Sigmoid colon (tissue), 7 donors: ENCODE measurements around the gene CTR9. TPM values are rescaled to one million over a fixed set of nuclear protein-coding genes. Genes with fewer than 3 reads are reported as not detected.

Source experiments
- DNase-seq: peaks from one replicate; pipeline ENCODE4 v3.0.0-alpha.2; 2019
- H3K27ac ChIP-seq, 4 donors: fragments of 200-600 bp; sonication (generic); one replicate each; pipeline ENCODE4 v1.5.1; 2016 to 2019; ENCODE audit warnings: mild to moderate bottlenecking in 1 of 4
- H3K27me3 ChIP-seq, 3 donors: fragments of 200-600 bp; sonication (generic); one replicate each; pipeline ENCODE4 v1.5.1; 2019; ENCODE audit warnings: mild to moderate bottlenecking in 1 of 3
- H3K36me3 ChIP-seq, 4 donors: fragments of 200-600 bp; sonication (generic); one replicate each; pipeline ENCODE4 v1.5.1; 2016 to 2019
- H3K4me1 ChIP-seq, 4 donors: fragments of 200-600 bp; sonication (generic); one replicate each; pipeline ENCODE4 v1.5.1; 2017 to 2019
- H3K4me3 ChIP-seq, 4 donors: fragments of 200-600 bp; sonication (generic); one replicate each; pipeline ENCODE4 v1.5.1; 2017 to 2019; ENCODE audit warnings: mild to moderate bottlenecking in 2 of 4, moderate library complexity in 1 of 4
- H3K9me3 ChIP-seq, 4 donors: fragments of 200-600 bp in 3 of 4; sonication (generic) in 3 of 4; one replicate each; pipeline versions ENCODE4 v1.5.1 to v1.6.1; 2013 to 2019
- EP300 ChIP-seq, 4 donors: sonication (generic); formaldehyde crosslinking; IDR thresholded peaks; one replicate each; pipeline ENCODE4 v1.6.1; 2017; ENCODE audit warnings: antibody characterized with exemption in 4 of 4
- POLR2A ChIP-seq, 2 donors: fragments of 450-650 bp; IDR thresholded peaks; one replicate each; pipeline ENCODE4 v1.6.1; 2016; ENCODE audit warnings: antibody characterized with exemption in 2 of 2, mild to moderate bottlenecking in 2 of 2, moderate library complexity in 2 of 2
- POLR2AphosphoS5 ChIP-seq, 4 donors: sonication (generic); formaldehyde crosslinking; IDR thresholded peaks; one replicate each; pipeline ENCODE4 v1.6.1; 2017; ENCODE audit warnings: antibody characterized with exemption in 4 of 4
- WGBS, 2 donors: extraction: QIAGEN DNeasy Blood & Tissue Kit; methylation state at CpG; one replicate each; pipeline ENCODE4 v1.1.7; 2013; 5-methylcytosine and 5-hydroxymethylcytosine counted together
- intact Hi-C: fragments of 100-400 bp; cut with DNase I; formaldehyde crosslinking; loops from one replicate; pipeline ENCODE4 v1.15.1; 2023
- polyA plus RNA-seq, 3 donors: library from polyadenylated mRNA; stranded (reverse); fragments of 200-250 nt; gene quantifications; one replicate each; pipeline ENCODE4 v1.2.3, GENCODE V29; 2013
- total RNA-seq, 4 donors: library from RNA; depleted of rRNA; stranded (reverse); fragments of >200 nt; gene quantifications; one replicate each; pipeline ENCODE4 v1.1.0, GENCODE V29; 2016
- TF ChIP-seq, protein P1 (sequence below), 4 experiments: fragments of 450-650 bp in 3 of 4; fragments of 200-600 bp in 1 of 4; IDR thresholded peaks; one replicate each; pipeline ENCODE4 v1.5.1; 2016 to 2019; ENCODE audit warnings: antibody characterized with exemption in 4 of 4, mild to moderate bottlenecking in 3 of 4, moderate library complexity in 2 of 4
- donor health status: healthy with polysubstance abuse.
- donor health status: Bipolar disorder and iron deficiency.
- donor health status: healthy.

Gene CTR9
- total and polyA plus RNA-seq, 7 donors = 11.6 to 18.4 (median 15.6) TPM

DNA sequence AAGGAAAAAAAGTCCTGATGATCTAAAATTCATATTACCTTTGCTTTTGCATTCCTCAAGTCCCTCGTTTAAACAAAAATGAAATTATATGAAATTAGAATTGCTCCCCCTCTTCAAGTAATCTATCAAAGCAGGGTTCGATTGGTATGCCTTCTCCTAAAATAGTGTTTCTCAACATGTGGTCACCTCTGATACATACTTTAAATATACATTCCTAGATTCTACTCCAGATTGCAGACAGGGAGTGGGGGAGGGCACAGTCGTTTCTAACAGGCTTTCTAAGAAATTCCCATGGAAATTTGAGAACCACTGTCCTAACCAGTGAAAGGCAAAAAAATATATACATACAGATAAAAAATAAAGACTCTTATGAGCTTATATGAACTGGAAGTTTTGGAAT is 34.9 kb upstream of the CTR9 start:
- TF ChIP-seq, protein P1, sequence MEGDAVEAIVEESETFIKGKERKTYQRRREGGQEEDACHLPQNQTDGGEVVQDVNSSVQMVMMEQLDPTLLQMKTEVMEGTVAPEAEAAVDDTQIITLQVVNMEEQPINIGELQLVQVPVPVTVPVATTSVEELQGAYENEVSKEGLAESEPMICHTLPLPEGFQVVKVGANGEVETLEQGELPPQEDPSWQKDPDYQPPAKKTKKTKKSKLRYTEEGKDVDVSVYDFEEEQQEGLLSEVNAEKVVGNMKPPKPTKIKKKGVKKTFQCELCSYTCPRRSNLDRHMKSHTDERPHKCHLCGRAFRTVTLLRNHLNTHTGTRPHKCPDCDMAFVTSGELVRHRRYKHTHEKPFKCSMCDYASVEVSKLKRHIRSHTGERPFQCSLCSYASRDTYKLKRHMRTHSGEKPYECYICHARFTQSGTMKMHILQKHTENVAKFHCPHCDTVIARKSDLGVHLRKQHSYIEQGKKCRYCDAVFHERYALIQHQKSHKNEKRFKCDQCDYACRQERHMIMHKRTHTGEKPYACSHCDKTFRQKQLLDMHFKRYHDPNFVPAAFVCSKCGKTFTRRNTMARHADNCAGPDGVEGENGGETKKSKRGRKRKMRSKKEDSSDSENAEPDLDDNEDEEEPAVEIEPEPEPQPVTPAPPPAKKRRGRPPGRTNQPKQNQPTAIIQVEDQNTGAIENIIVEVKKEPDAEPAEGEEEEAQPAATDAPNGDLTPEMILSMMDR (IDR thresholded peaks at IDR 0.05) = no peak
- TF ChIP-seq EP300 (IDR thresholded peaks at IDR 0.05) = no peak
- TF ChIP-seq POLR2A (IDR thresholded peaks at IDR 0.05) = no peak
- no peak for TF ChIP-seq POLR2AphosphoS5 (IDR thresholded peaks at IDR 0.05)
- intact Hi-C loops = no loop called here
- Histone ChIP-seq H3K4me1 (peaks cover 0 to 12% (median 2%) of the 10 kb centered on the region in 4 donors), H3K27me3 (no peaks in the 10 kb centered on the region), H3K9me3 (no peaks in the 10 kb centered on the region), H3K36me3 (no peaks in the 10 kb centered on the region), H3K27ac (no peak overlapping the region), H3K4me3 (no peak overlapping the region)
- DNase-seq = no peak
- 53 to 76% methylated on average over 3 of the region's 3 CpGs for WGBS, 2 donors

DNA sequence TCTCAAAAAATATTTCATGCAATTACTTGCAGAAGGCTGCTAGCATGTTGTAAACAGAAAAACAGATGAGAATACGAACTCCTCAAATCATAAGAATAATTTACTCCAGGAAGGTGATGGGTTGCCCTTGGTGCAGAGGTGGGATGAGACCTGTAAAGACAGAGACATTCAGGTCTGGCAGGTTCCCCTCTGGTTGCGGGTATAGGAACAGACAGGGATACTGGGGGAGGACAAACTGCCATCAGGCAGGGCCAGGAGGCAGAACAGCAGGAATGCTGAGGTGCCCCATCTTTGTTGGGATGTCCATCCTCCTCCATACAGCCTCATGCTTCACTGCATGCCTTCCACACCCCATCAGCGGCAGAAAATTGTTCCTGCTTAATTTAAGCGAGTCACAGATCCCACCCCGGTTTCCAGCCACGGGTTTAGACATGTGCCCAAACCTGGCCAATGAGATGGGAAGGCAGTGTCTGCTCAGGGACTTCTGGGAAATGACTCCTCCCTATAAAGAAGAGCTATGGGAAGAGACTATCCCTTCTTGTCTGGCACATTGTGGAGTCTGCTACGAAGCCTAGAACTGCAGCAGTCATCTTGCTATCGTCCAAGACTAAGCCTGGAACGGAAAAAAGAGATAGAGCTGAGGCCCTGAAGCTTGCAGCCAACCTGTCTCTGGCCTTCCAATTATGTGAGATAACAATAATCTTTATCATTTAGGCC is 34.3 kb upstream of the CTR9 start:
- H3K27me3 ChIP-seq = no peaks in the 10 kb centered on the region
- WGBS, 2 donors = 88 to 92% methylated on average over 9 of the region's 9 CpGs
- no peak for DNase-seq
- peaks cover 0 to 12% (median 2%) of the 10 kb centered on the region in 4 donors for H3K4me1 ChIP-seq
- TF ChIP-seq, protein P1 (IDR thresholded peaks at IDR 0.05) = no peak
- no peak for TF ChIP-seq POLR2A (IDR thresholded peaks at IDR 0.05)
- no peak for TF ChIP-seq EP300 (IDR thresholded peaks at IDR 0.05)
- no peaks in the 10 kb centered on the region for H3K9me3 ChIP-seq
- H3K36me3 ChIP-seq = no peaks in the 10 kb centered on the region
- no peak overlapping the region for H3K27ac ChIP-seq
- intact Hi-C loops = no loop called here
- H3K4me3 ChIP-seq = no peak overlapping the region

GRCh38 chr11:10719616-10720015 is 31.4 kb upstream of the CTR9 start:
- no peaks in the 10 kb centered on the region for H3K9me3 ChIP-seq
- WGBS, 2 donors = 72 to 81% methylated on average over 2 of the region's 2 CpGs
- no peak for DNase-seq
- H3K4me3 ChIP-seq = no peak overlapping the region
- no peaks in the 10 kb centered on the region for H3K36me3 ChIP-seq
- intact Hi-C loops = no loop called here
- no peak for TF ChIP-seq EP300 (IDR thresholded peaks at IDR 0.05)
- no peak for TF ChIP-seq POLR2AphosphoS5 (IDR thresholded peaks at IDR 0.05)
- TF ChIP-seq, protein P1 (IDR thresholded peaks at IDR 0.05) = no peak
- TF ChIP-seq POLR2A (IDR thresholded peaks at IDR 0.05) = no peak
- no peak overlapping the region for H3K27ac ChIP-seq
- no peaks in the 10 kb centered on the region for H3K4me1 ChIP-seq
- no peaks in the 10 kb centered on the region for H3K27me3 ChIP-seq

DNA sequence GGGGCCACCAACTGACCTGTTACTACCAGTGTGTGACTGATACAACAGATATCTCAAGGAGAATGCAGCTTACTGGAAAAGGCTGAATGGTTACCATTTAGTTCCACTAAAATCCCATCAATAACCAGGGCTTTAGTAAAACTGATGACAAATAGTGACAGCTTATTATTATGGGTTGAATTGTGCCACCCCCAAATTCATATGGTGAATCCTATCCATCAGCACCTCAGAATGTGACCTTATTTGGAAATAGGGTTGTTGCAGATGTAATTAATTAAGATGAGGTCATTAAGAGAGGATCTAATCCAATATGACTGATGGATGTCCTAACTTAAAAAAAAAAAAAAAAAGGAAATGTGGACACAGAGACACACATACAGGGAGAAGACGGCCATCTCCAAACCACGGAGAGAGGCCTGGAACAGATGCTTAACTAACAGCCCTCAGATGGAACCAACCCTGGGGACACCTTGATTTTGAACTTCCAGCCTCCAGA is 30.1 kb upstream of the CTR9 start:
- Histone ChIP-seq H3K36me3 (no peaks in the 10 kb centered on the region), H3K9me3 (no peaks in the 10 kb centered on the region), H3K27me3 (no peaks in the 10 kb centered on the region), H3K27ac (no peak overlapping the region), H3K4me1 (no peaks in the 10 kb centered on the region), H3K4me3 (no peak overlapping the region)
- intact Hi-C loops = no loop called here
- TF ChIP-seq, protein P1 (IDR thresholded peaks at IDR 0.05) = no peak
- no peak for TF ChIP-seq POLR2A (IDR thresholded peaks at IDR 0.05)
- no peak for TF ChIP-seq POLR2AphosphoS5 (IDR thresholded peaks at IDR 0.05)
- TF ChIP-seq EP300 (IDR thresholded peaks at IDR 0.05) = no peak
- 87 to 95% methylated on average over 2 of the region's 2 CpGs for WGBS, 2 donors
- no peak for DNase-seq
